GM23248 (cell line): Measurements from ENCODE around the gene COMP.

Source experiments
- EZH2 ChIP-seq: fragments of 200-600 bp; sonication (generic); IDR thresholded peaks from 2 replicates; pipeline ENCODE4 v1.6.1; 2018; ENCODE audit warnings: antibody characterized with exemption, mild to moderate bottlenecking; ENCODE audit not compliant: insufficient read depth, poor library complexity, severe bottlenecking
- EZH2phosphoT487 ChIP-seq: fragments of 200-600 bp; sonication (generic); IDR thresholded peaks from 2 replicates; pipeline ENCODE4 v1.6.1; 2018; ENCODE audit warnings: antibody characterized with exemption, moderate library complexity, mild to moderate bottlenecking, low read depth; ENCODE audit not compliant: insufficient read depth

DNA sequence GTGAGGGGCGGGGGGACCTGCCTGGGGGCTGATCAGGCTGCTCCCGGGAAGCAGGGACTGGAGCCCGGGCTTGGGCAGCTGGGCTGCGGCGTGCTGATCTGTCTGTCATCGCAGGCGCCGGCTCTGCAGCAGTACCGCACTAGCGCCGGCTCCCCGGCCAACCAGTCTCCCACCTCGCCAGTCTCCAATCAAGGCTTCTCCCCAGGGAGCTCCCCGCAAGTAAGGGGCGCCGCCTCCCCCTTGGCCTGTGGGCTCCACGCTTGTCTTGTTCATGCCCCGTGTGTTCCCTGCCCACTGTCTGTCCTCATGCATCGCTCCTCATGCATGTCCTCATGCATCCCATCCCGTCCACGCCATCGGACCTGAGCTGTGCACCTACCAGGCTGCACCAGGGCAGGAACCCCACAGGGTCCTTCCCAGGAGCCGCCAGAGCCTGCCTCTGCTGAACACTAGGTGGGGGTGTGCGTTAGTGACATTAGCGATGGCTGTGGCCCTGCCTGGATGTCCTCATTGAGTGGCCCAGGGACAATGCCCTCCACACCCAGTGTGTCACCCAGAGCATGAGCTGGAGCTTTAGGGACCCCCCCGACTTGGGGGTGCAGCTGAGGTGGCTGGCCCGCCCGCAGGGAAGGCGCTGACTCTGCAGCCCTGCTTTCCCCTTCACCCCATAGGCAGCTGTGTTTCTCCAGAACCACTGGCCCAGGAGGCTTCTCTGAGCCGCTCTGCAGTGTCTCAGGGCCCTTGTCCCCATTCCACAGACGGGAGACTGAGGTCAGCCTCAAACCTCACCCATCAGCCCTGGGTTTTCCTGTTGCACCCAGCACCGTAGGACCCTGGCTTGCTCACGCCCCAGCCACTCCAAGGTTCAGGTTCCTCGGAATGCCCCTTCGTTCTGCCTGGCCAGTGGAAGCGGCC, 19.5 kb downstream of the COMP start:
- TF ChIP-seq EZH2phosphoT487: no peak
- TF ChIP-seq EZH2: no peak
